H9 (cell line): Measurements from ENCODE around the gene PDE3B. TPM values are rescaled to one million over a fixed set of nuclear protein-coding genes. Genes with fewer than 3 reads are reported as not detected.

Source experiments
- DNase-seq: peaks from one replicate; pipeline ENCODE4 v3.0.0-alpha.2; 2017
- H2AFZ ChIP-seq: one replicate; pipeline ENCODE4 v1.6.1; 2013; ENCODE audit warnings: mild to moderate bottlenecking, low read length, control low read depth, moderate library complexity
- H2AK5ac ChIP-seq: 2 replicates; pipeline ENCODE4 v1.6.1; 2013; ENCODE audit warnings: low read length, control low read depth, mixed read lengths; ENCODE audit not compliant: insufficient read length
- H2BK120ac ChIP-seq: one replicate; pipeline ENCODE4 v1.6.1; 2013; ENCODE audit warnings: low read depth, mild to moderate bottlenecking, low read length, control low read depth, inconsistent platforms; ENCODE audit not compliant: poor library complexity, severe bottlenecking
- H2BK12ac ChIP-seq: 2 replicates; pipeline ENCODE4 v1.6.1; 2013; ENCODE audit warnings: low read length, control low read depth, mixed read lengths, low read depth; ENCODE audit not compliant: insufficient read length
- H2BK15ac ChIP-seq: 2 replicates; pipeline ENCODE4 v1.6.1; 2013; ENCODE audit warnings: low read depth, low read length, control low read depth
- H2BK20ac ChIP-seq: one replicate; pipeline ENCODE4 v1.6.1; 2013; ENCODE audit warnings: low read depth, mild to moderate bottlenecking, low read length, control low read depth, inconsistent platforms; ENCODE audit not compliant: poor library complexity, severe bottlenecking
- H2BK5ac ChIP-seq: 2 replicates; pipeline ENCODE4 v1.6.1; 2013; ENCODE audit warnings: low read length, control low read depth, mixed read lengths; ENCODE audit not compliant: insufficient read length
- H3K14ac ChIP-seq: 2 replicates; pipeline ENCODE4 v1.6.1; 2013; ENCODE audit warnings: low read length, control low read depth; ENCODE audit not compliant: insufficient read depth
- H3K18ac ChIP-seq: 2 replicates; pipeline ENCODE4 v1.6.1; 2013; ENCODE audit warnings: low read depth, mild to moderate bottlenecking, mixed read lengths, low read length, control low read depth; ENCODE audit not compliant: insufficient read length
- H3K23ac ChIP-seq: 2 replicates; pipeline ENCODE4 v1.6.1; 2013; ENCODE audit warnings: low read length, control low read depth, mixed read lengths, low read depth; ENCODE audit not compliant: insufficient read length
- H3K23me2 ChIP-seq: 2 replicates; pipeline ENCODE4 v1.6.1; 2013; ENCODE audit warnings: low read depth, mild to moderate bottlenecking, mixed read lengths, low read length, control low read depth; ENCODE audit not compliant: insufficient read length, poor library complexity, severe bottlenecking
- H3K27ac ChIP-seq: 2 replicates; pipeline ENCODE4 v1.5.1; 2013; ENCODE audit warnings: low read length, control low read depth, mixed read lengths, low read depth; ENCODE audit not compliant: insufficient read length
- H3K27me3 ChIP-seq: 2 replicates; pipeline ENCODE4 v1.6.1; 2013; ENCODE audit warnings: low read length, control low read depth, inconsistent platforms; ENCODE audit not compliant: insufficient read depth
- H3K4ac ChIP-seq: 2 replicates; pipeline ENCODE4 v1.6.1; 2013; ENCODE audit warnings: low read depth, mild to moderate bottlenecking, control low read depth, inconsistent platforms, low read length, moderate library complexity
- H3K4me1 ChIP-seq: 2 replicates; pipeline ENCODE4 v1.6.1; 2013; ENCODE audit warnings: low read length, control low read depth, inconsistent platforms; ENCODE audit not compliant: insufficient read depth
- H3K4me2 ChIP-seq: 2 replicates; pipeline ENCODE4 v1.6.1; 2013; ENCODE audit warnings: low read length, control low read depth, mixed read lengths; ENCODE audit not compliant: insufficient read length, insufficient read depth
- H3K56ac ChIP-seq: 2 replicates; pipeline ENCODE4 v1.6.1; 2013; ENCODE audit warnings: low read depth, mild to moderate bottlenecking, mixed read lengths, low read length, control low read depth; ENCODE audit not compliant: insufficient read length
- H3K79me1 ChIP-seq: 2 replicates; pipeline ENCODE4 v1.6.1; 2013; ENCODE audit warnings: low read depth, mild to moderate bottlenecking, moderate library complexity, low read length, control low read depth, inconsistent platforms; ENCODE audit not compliant: insufficient read depth, poor library complexity, severe bottlenecking
- H3K79me2 ChIP-seq: 2 replicates; pipeline ENCODE4 v1.6.1; 2013; ENCODE audit warnings: low read length, control low read depth, inconsistent platforms; ENCODE audit not compliant: insufficient read depth
- H3K9ac ChIP-seq: 2 replicates; pipeline ENCODE4 v1.6.1; 2013; ENCODE audit warnings: low read length, control low read depth, mixed read lengths; ENCODE audit not compliant: insufficient read length; ENCODE audit errors: extremely low read depth
- H3K9me3 ChIP-seq: one replicate; pipeline ENCODE4 v1.6.1; 2013; ENCODE audit warnings: low read depth, low read length, inconsistent platforms; ENCODE audit not compliant: control insufficient read depth
- H3T11ph ChIP-seq: one replicate; pipeline ENCODE4 v1.6.1; 2013; ENCODE audit warnings: mild to moderate bottlenecking, low read length, control low read depth, inconsistent platforms
- H4K20me1 ChIP-seq: one replicate; pipeline ENCODE4 v1.6.1; 2013; ENCODE audit not compliant: control insufficient read depth, insufficient read length, insufficient read depth
- H4K5ac ChIP-seq: 2 replicates; pipeline ENCODE4 v1.6.1; 2013; ENCODE audit warnings: low read depth, mild to moderate bottlenecking, mixed read lengths, low read length, control low read depth; ENCODE audit not compliant: insufficient read length
- H4K8ac ChIP-seq: replicated peaks from 2 replicates; pipeline ENCODE4 v1.6.1; 2013; ENCODE audit warnings: low read length, control low read depth, mixed read lengths, low read depth; ENCODE audit not compliant: insufficient read length
- H4K91ac ChIP-seq: 2 replicates; pipeline ENCODE4 v1.6.1; 2013; ENCODE audit warnings: low read depth, mild to moderate bottlenecking, moderate library complexity, mixed read lengths, low read length, control low read depth; ENCODE audit not compliant: insufficient read length
- H3K27ac Mint-ChIP-seq, 3 experiments: 2 replicates in 2 of 3; 3 replicates in 1 of 3; pipeline ENCODE4 v1.8.0; 2020 to 2021; ENCODE audit warnings: mixed read lengths in 3 of 3, mild to moderate bottlenecking in 1 of 3, moderate library complexity in 1 of 3
- H3K27me3 Mint-ChIP-seq: 2 replicates; pipeline ENCODE4 v1.8.0; 2021; ENCODE audit warnings: low read depth, mild to moderate bottlenecking, moderate library complexity, mixed read lengths
- H3K36me3 Mint-ChIP-seq, 3 experiments: 2 replicates in 2 of 3; 3 replicates in 1 of 3; pipeline ENCODE4 v1.8.0; 2020 to 2021; ENCODE audit warnings: low read depth in 3 of 3, mixed read lengths in 3 of 3; ENCODE audit not compliant: insufficient read depth in 1 of 3
- H3K4me1 Mint-ChIP-seq, 2 experiments: 2 replicates each; pipeline ENCODE4 v1.8.0; 2020; ENCODE audit warnings: mixed read lengths in 2 of 2
- H3K4me3 Mint-ChIP-seq, 2 experiments: 2 replicates in 1 of 2; 3 replicates in 1 of 2; pipeline ENCODE4 v1.8.0; 2020 to 2021; ENCODE audit warnings: mild to moderate bottlenecking in 2 of 2, mixed read lengths in 2 of 2, moderate library complexity in 1 of 2
- H3K9me3 Mint-ChIP-seq, 2 experiments: 2 replicates in 1 of 2; 3 replicates in 1 of 2; pipeline ENCODE4 v1.8.0; 2020; ENCODE audit warnings: mild to moderate bottlenecking in 2 of 2, mixed read lengths in 2 of 2, moderate library complexity in 1 of 2
- CTCF ChIP-seq: fragments of 200-600 bp; sonication (generic); conservative IDR thresholded peaks from 3 replicates; pipeline ENCODE4 v1.8.0; 2021; ENCODE audit warnings: antibody characterized with exemption, mild to moderate bottlenecking
- WGBS: extraction: QIAGEN DNeasy Blood & Tissue Kit; methylation state at CpG from one replicate; pipeline ENCODE4 v1.1.7; 2013; ENCODE audit warnings: missing lambda C conversion rate, low lambda C conversion rate, mixed read lengths; ENCODE audit not compliant: insufficient read length; ENCODE audit errors: extremely low coverage; 5-methylcytosine and 5-hydroxymethylcytosine counted together
- total RNA-seq: library from RNA; stranded (reverse); gene quantifications from 2 replicates; pipeline ENCODE4 v1.2.1, GENCODE V29; 2021

Gene PDE3B
- total RNA-seq, 1 experiment from 2014 or later: 6.6 TPM

- Histone ChIP-seq H3K9me3 (no peaks in the 10 kb centered on the region), H3K23ac (no peak overlapping the region), H3K4me2 (no peak overlapping the region), H4K5ac (no peak overlapping the region), H3K27ac (no peak overlapping the region), H3K79me2 (no peaks in the 10 kb centered on the region), H2BK12ac (no peak overlapping the region), H2BK15ac (no peak overlapping the region), H4K8ac (no peak overlapping the region), H2BK5ac (no peak overlapping the region), H3K9ac (no peak overlapping the region), H3K18ac (no peak overlapping the region), H3T11ph (no peak overlapping the region), H4K20me1 (no peaks in the 10 kb centered on the region), H2AK5ac (no peak overlapping the region), H3K23me2 (no peaks in the 10 kb centered on the region), H3K14ac (no peak overlapping the region), H2AFZ (no peak overlapping the region), H3K27me3 (no peaks in the 10 kb centered on the region), H2BK120ac (no peak overlapping the region), H4K91ac (no peak overlapping the region), H3K4ac (no peak overlapping the region), H2BK20ac (no peak overlapping the region), H3K79me1 (no peaks in the 10 kb centered on the region), H3K4me1 (peaks cover 3% of the 10 kb centered on the region; the same call in 1 of the 2 replicates), H3K56ac (no peak overlapping the region)
- Mint-ChIP-seq H3K4me3 (no peak overlapping the region), H3K27ac (no peak overlapping the region), H3K4me1 (peaks cover 9 to 10% of the 10 kb centered on the region in 2 experiments), H3K36me3 (peaks cover 0 to 3% (median 0%) of the 10 kb centered on the region in 3 experiments; a peak in 3 of 7 replicates), H3K9me3 (peaks cover 3 to 4% of the 10 kb centered on the region in 2 experiments; a peak in 1 of 5 replicates), H3K27me3 (no peaks in the 10 kb centered on the region)
- TF ChIP-seq CTCF: no peak
- DNase-seq: no peak
- no CpG with 5 or more reads among the region's 1 CpG for WGBS
Observed at GRCh38 chr11:14748090-14748489, 104.5 kb downstream of the PDE3B start.
